NB4 (cell line): ENCODE data around the gene TGFBR3.
A peak's percentile ranks its signal among the peaks of the same experiment; 100 is the strongest.

Source experiments
- DNase-seq: peaks from one replicate; pipeline ENCODE4 v3.0.0; 2010; ENCODE audit warnings: low read depth
- H3K4me3 ChIP-seq: one replicate; pipeline ENCODE4 v1.5.1; 2011; ENCODE audit warnings: mild to moderate bottlenecking, low read depth, low read length, moderate library complexity
- MYC ChIP-seq: IDR thresholded peaks from 2 replicates; pipeline ENCODE4 v1.6.1; 2011; ENCODE audit warnings: low read depth, low read length
- POLR2A ChIP-seq: IDR thresholded peaks from 2 replicates; pipeline ENCODE4 v1.6.1; 2011; ENCODE audit warnings: mild to moderate bottlenecking; ENCODE audit not compliant: insufficient read length; ENCODE audit errors: extremely low read depth
- TF ChIP-seq, protein P1 (sequence below): IDR thresholded peaks from 2 replicates; pipeline ENCODE4 v1.6.1; 2011; ENCODE audit warnings: low read depth, low read length
- TF ChIP-seq, protein P2 (sequence below): IDR thresholded peaks from one replicate; pipeline ENCODE4 v1.5.1; 2012; ENCODE audit warnings: low read depth, low read length

Gene TGFBR3

DNA sequence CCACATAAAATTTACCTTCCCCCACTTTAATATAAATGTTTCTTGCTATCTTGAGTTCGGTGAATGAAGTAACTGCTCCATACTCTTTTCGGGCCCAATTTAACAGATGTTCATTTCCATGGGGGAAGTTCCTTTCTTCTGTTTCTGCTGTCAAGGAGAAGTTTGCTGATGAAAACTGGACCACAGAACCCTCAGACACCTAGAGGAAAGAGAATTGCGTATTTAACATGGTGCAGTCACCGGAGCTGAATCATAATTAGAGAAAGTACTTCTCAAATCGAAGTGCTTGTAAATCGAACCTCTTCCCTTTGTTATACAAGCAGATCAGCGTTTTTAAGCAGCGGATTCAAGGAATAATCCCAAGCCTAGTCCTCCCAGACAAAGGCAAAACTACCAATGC, 151.2 kb downstream of the TGFBR3 start:
- TF ChIP-seq POLR2A: no peak
- TF ChIP-seq, protein P1, sequence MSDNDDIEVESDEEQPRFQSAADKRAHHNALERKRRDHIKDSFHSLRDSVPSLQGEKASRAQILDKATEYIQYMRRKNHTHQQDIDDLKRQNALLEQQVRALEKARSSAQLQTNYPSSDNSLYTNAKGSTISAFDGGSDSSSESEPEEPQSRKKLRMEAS: no peak
- TF ChIP-seq, protein P2, sequence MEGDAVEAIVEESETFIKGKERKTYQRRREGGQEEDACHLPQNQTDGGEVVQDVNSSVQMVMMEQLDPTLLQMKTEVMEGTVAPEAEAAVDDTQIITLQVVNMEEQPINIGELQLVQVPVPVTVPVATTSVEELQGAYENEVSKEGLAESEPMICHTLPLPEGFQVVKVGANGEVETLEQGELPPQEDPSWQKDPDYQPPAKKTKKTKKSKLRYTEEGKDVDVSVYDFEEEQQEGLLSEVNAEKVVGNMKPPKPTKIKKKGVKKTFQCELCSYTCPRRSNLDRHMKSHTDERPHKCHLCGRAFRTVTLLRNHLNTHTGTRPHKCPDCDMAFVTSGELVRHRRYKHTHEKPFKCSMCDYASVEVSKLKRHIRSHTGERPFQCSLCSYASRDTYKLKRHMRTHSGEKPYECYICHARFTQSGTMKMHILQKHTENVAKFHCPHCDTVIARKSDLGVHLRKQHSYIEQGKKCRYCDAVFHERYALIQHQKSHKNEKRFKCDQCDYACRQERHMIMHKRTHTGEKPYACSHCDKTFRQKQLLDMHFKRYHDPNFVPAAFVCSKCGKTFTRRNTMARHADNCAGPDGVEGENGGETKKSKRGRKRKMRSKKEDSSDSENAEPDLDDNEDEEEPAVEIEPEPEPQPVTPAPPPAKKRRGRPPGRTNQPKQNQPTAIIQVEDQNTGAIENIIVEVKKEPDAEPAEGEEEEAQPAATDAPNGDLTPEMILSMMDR: no peak
- no peak for TF ChIP-seq MYC
- DNase-seq: no peak

DNA sequence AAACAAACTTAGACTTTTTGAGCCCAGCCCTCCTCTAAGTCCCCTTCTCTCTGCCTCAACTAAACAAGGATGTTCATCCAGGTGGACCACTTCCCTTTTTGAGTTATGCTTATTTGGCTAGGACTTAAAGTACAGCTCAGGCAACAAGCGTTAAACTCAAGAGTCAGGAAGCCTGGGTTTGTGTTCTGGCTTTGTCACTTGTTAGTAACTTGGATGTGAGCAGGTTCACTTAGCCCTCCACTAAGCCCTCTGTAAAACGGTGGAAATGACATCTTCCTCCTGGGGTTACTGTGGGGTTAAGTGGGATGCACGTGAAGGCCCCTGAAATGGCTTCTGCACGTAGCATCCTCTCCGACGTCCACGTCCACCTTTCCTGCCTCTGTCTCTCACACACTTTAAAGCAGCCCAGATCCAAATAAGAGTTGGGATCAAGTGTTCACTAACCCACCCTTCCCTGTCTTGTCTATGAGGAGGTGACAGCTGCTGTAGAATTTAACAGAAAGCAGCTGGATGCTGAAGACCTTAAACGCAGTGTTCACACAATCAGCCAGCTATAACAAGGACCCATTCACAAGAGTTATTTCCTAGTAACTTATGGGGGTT, 152.7 kb downstream of the TGFBR3 start:
- no peak for DNase-seq
- no peak overlapping the region for H3K4me3 ChIP-seq
- TF ChIP-seq POLR2A: no peak
- no peak for TF ChIP-seq MYC
- TF ChIP-seq, protein P1: no peak
- TF ChIP-seq, protein P2: no peak

More for the DNA sequence above, 151.2 kb downstream of the TGFBR3 start:
- no peak overlapping the region for H3K4me3 ChIP-seq

DNA sequence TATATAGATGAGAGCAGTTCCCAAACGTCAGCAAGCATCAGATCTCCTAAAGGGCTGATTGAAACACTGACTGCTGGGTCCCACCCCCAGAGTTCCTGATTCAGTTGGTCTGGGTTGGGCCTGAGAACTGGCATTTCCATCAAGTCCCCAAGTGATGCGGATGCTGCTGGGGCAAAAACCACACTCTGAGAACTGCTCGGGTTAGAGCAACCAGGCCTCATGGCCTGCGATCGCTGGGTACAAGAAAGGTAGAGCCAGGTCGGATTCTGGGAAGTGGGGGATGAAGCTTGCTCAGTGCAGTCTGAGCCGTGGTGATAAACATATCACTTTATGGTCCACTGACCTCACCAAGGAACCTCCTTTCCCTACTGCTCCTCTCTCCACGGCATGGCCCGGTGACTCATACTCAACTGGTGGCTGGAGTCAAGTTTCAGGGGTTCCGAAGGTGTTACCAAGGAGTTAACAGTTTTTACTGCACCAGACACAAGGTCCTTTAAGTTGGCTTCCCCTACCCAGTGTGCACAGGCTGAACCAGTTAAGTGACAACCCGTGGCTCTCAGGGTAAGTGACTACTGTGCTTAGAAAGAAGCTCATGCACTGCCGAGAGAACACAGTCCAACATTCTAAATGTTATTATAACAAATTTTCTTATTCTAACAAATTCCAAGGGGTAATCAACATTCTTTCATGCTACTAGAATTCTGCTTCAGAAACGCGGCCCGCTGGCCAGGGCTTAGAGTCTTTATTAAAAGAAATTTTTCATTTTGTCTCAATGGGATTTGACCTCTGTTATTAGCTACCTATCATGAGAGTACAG, 153.5 kb downstream of the TGFBR3 start:
- TF ChIP-seq, protein P1: no peak; the same call in 1 of the 2 replicates
- TF ChIP-seq, protein P2: no peak
- no peak for TF ChIP-seq POLR2A
- no peak for TF ChIP-seq MYC
- no peak for DNase-seq
- H3K4me3 ChIP-seq: no peak overlapping the region

DNA sequence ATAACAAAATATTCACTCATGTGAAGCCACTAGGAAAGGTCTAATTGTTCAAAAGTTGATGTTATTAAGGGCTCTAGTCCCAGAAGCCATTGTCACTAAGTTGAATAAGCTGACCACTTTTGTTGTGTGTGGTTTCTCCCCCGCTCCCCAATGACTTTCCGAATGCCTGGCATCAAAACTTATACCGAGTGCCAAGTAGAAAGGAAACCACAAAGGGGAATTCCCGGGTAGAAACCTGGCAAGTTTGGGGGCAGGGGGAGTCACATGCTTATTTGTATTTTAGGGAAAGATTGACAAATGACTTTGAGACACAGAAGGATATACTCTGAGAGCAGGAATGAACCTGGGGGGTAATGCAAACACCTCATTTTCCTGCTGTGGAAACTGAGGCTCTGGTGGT, 154.1 kb downstream of the TGFBR3 start:
- H3K4me3 ChIP-seq: no peak overlapping the region
- TF ChIP-seq POLR2A (no peak), MYC (no peak)
- TF ChIP-seq, protein P2: no peak
- TF ChIP-seq, protein P1: no peak
- DNase-seq: no peak

DNA sequence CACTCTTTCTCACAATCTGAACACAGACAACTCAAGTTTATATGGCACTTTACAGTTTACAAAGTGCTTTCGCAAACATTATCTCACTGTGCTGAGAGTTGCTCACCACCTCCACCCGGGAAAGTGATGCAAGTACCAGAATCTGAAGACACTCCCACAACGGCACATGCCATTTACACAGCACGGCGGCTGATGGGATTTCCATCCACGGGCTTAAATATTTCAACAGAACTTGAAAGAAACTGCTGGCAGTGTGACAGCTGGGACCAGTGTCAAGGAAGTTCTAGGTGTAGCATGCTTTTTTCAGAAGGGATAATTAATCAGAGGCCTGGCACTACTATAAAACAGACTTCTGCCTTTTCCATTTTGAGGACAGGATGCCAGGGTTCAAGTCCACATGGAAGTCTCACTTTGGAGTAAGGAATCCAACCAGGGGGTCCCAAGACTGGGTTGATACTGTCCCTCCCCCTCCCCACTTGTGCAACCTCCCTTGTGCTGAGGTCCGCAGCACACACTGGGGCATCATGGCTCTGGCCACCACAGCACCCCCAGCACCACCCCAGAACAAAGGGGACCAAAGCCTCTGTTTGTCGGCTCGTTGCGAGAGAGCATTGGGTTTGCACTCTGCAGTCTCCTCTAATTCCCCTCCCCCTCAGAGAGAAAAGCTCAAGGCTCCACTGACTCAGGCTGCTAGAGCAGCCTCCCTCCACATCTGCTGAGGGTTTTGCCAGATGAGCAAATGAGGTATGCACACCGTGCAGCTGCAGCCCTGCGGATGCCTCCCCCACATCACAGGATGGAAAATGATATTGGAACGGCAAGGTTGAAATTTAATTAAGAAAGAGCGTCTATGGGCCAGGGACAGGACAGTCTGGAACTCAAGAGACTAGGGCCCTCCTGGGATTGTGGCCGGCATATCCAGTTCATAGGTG, 154.9 kb downstream of the TGFBR3 start:
- TF ChIP-seq, protein P2: no peak
- TF ChIP-seq POLR2A (no peak), MYC (no peak)
- TF ChIP-seq, protein P1: no peak
- peak; percentile 12 for DNase-seq
- no peak overlapping the region for H3K4me3 ChIP-seq
